HepG2 (cell line): ENCODE measurements around the gene PCBP1. TPM values are rescaled to one million over a fixed set of nuclear protein-coding genes. Genes with fewer than 3 reads are reported as not detected.

Experiments used
- ATF7-NPFF ChIP-seq: sonication (generic); formaldehyde crosslinking; IDR thresholded peaks from 2 replicates; pipeline ENCODE4 v1.8.1; 2023; ENCODE audit warnings: mild to moderate bottlenecking, low read depth, missing genetic modification reagents, moderate library complexity
- CC2D1A ChIP-seq: sonication (generic); formaldehyde crosslinking; IDR thresholded peaks from 2 replicates; pipeline ENCODE4 v1.8.1; 2023; ENCODE audit warnings: mild to moderate bottlenecking, missing genetic modification reagents
- ELK4 ChIP-seq: sonication (generic); formaldehyde crosslinking; IDR thresholded peaks from 2 replicates; pipeline ENCODE4 v1.9.0; 2021; ENCODE audit warnings: missing genetic modification reagents, borderline replicate concordance
- FOSL1 ChIP-seq: sonication (generic); formaldehyde crosslinking; IDR thresholded peaks from 2 replicates; pipeline ENCODE4 v1.9.0; 2021; ENCODE audit warnings: missing genetic modification reagents, borderline replicate concordance
- MTF2 ChIP-seq: sonication (generic); formaldehyde crosslinking; IDR thresholded peaks from 2 replicates; pipeline ENCODE4 v1.5.0; 2020; ENCODE audit warnings: missing genetic modification reagents, borderline replicate concordance
- NONO ChIP-seq, 2 experiments: fragments of 450-650 bp in 1 of 2; sonication (generic) in 1 of 2; formaldehyde crosslinking in 1 of 2; IDR thresholded peaks in 1 of 2; conservative IDR thresholded peaks in 1 of 2; 2 replicates each; pipeline versions ENCODE4 v1.6.1 to v1.8.0; 2017 to 2022; ENCODE audit warnings: mild to moderate bottlenecking in 1 of 2, missing genetic modification reagents in 1 of 2, moderate library complexity in 1 of 2
- REXO4 ChIP-seq: sonication (generic); formaldehyde crosslinking; IDR thresholded peaks from 2 replicates; pipeline ENCODE4 v1.8.0; 2022; ENCODE audit warnings: missing genetic modification reagents, mild to moderate bottlenecking, borderline replicate concordance
- SAP130 ChIP-seq: IDR thresholded peaks from 2 replicates; pipeline ENCODE4 v1.6.1; 2016; ENCODE audit warnings: low read depth
- SMAD9 ChIP-seq: sonication (generic); formaldehyde crosslinking; IDR thresholded peaks from 2 replicates; pipeline ENCODE4 v1.5.1; 2020; ENCODE audit warnings: mild to moderate bottlenecking, missing genetic modification reagents
- SRSF9 ChIP-seq: fragments of 200-400 bp; formaldehyde crosslinking; IDR thresholded peaks from 2 replicates; pipeline ENCODE4 v1.6.1; 2018; ENCODE audit warnings: borderline replicate concordance, mild to moderate bottlenecking, low read depth, low read length; ENCODE audit not compliant: insufficient read depth, poor library complexity, severe bottlenecking
- TFAP4 ChIP-seq: sonication (generic); IDR thresholded peaks from 2 replicates; pipeline ENCODE4 v1.6.1; 2016; ENCODE audit warnings: low read depth, borderline replicate concordance
- TRAFD1 ChIP-seq: sonication (generic); formaldehyde crosslinking; IDR thresholded peaks from 2 replicates; pipeline ENCODE4 v1.5.1; 2020; ENCODE audit warnings: missing genetic modification reagents, mild to moderate bottlenecking, borderline replicate concordance
- ZBTB10 ChIP-seq: sonication (generic); formaldehyde crosslinking; IDR thresholded peaks from 2 replicates; pipeline ENCODE4 v1.4.0; 2020; ENCODE audit warnings: missing genetic modification reagents, borderline replicate concordance
- ZNF326 ChIP-seq: sonication (generic); formaldehyde crosslinking; IDR thresholded peaks from 2 replicates; pipeline ENCODE4 v1.4.0; 2020; ENCODE audit warnings: missing genetic modification reagents, borderline replicate concordance
- ZNF451 ChIP-seq: sonication (generic); formaldehyde crosslinking; IDR thresholded peaks from 2 replicates; pipeline ENCODE4 v1.5.0; 2020; ENCODE audit warnings: mild to moderate bottlenecking, missing genetic modification reagents
- ZNF564 ChIP-seq: sonication (generic); formaldehyde crosslinking; IDR thresholded peaks from 2 replicates; pipeline ENCODE4 v1.8.1; 2023; ENCODE audit warnings: mild to moderate bottlenecking, missing genetic modification reagents
- ZNF572 ChIP-seq: sonication (generic); formaldehyde crosslinking; IDR thresholded peaks from 2 replicates; pipeline ENCODE4 v1.5.1; 2020; ENCODE audit warnings: mild to moderate bottlenecking, missing genetic modification reagents
- ZNF598 ChIP-seq: sonication (generic); formaldehyde crosslinking; IDR thresholded peaks from 2 replicates; pipeline ENCODE4 v1.5.1; 2020; ENCODE audit warnings: mild to moderate bottlenecking, missing genetic modification reagents, borderline replicate concordance
- ZNF720 ChIP-seq: sonication (generic); formaldehyde crosslinking; IDR thresholded peaks from 2 replicates; pipeline ENCODE4 v1.4.0; 2020; ENCODE audit warnings: missing genetic modification reagents
- ZNF761 ChIP-seq: sonication (generic); formaldehyde crosslinking; conservative IDR thresholded peaks from 2 replicates; pipeline ENCODE4 v1.4.0; 2020; ENCODE audit warnings: mild to moderate bottlenecking, missing genetic modification reagents
- polyA plus RNA-seq, 8 experiments: library from polyadenylated mRNA; depleted of rRNA in 3 of 8; stranded (reverse) in 7 of 8; unstranded in 1 of 8; fragments of >200 nt; fragmentation: Illumina TruSeq in 4 of 8; extraction: Trizol in 4 of 8; gene quantifications; 2 replicates each; pipeline versions ENCODE4 v1.2.1 to v1.2.3, GENCODE V29; 2011 to 2016; ENCODE audit warnings: low read depth in 4 of 8, missing spikeins in 1 of 8, mixed read lengths in 1 of 8; ENCODE audit not compliant: insufficient read depth in 1 of 8
- total RNA-seq, 5 experiments: library from RNA; depleted of rRNA; stranded (reverse); fragments of >200 nt; fragmentation: Illumina TruSeq; extraction: Trizol; gene quantifications; 2 replicates each; pipeline ENCODE4 v1.2.3, GENCODE V29; 2016; ENCODE audit warnings: low read depth in 1 of 5
- TF ChIP-seq, protein P1 (sequence below): sonication (generic); formaldehyde crosslinking; IDR thresholded peaks from 2 replicates; pipeline ENCODE4 v1.4.0; 2020; ENCODE audit warnings: missing genetic modification reagents
- TF ChIP-seq, protein P2 (sequence below): IDR thresholded peaks from 2 replicates; pipeline ENCODE4 v1.6.1; 2016; ENCODE audit warnings: missing genetic modification reagents, missing compliant biosample characterization

The PCBP1 gene
- total and polyA plus RNA-seq, 2 of the 13 experiments (the other 11 are each of a cell fraction or from before 2014, with no cell fraction given) = 32.0 to 137 TPM

GRCh38 chr2:70069049-70069448, 18.2 kb upstream of the PCBP1 start (continued):
- peak; percentile 83 for TF ChIP-seq TFAP4
- TF ChIP-seq ZNF572 = no peak
- TF ChIP-seq ZNF326 (CRISPR knock-in tag) = no peak
- no peak for TF ChIP-seq MTF2 (CRISPR knock-in tag)
- no peak for TF ChIP-seq CC2D1A (CRISPR knock-in tag)
- TF ChIP-seq ZNF564 (CRISPR knock-in tag) = no peak
- peak; percentile 92 for TF ChIP-seq SAP130 (CRISPR knock-in tag)
- TF ChIP-seq ZNF451 (CRISPR knock-in tag) = no peak
- TF ChIP-seq SRSF9 = no peak
- no peak for TF ChIP-seq ZNF761 (CRISPR knock-in tag)
- TF ChIP-seq ZNF720 (CRISPR knock-in tag) = no peak
- TF ChIP-seq FOSL1 (CRISPR knock-in tag) = no peak
- TF ChIP-seq REXO4 = no peak
- TF ChIP-seq TRAFD1 (CRISPR knock-in tag) = no peak
- TF ChIP-seq, protein P1, sequence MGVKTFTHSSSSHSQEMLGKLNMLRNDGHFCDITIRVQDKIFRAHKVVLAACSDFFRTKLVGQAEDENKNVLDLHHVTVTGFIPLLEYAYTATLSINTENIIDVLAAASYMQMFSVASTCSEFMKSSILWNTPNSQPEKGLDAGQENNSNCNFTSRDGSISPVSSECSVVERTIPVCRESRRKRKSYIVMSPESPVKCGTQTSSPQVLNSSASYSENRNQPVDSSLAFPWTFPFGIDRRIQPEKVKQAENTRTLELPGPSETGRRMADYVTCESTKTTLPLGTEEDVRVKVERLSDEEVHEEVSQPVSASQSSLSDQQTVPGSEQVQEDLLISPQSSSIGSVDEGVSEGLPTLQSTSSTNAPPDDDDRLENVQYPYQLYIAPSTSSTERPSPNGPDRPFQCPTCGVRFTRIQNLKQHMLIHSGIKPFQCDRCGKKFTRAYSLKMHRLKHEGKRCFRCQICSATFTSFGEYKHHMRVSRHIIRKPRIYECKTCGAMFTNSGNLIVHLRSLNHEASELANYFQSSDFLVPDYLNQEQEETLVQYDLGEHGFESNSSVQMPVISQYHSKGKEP (CRISPR knock-in tag) = no peak
- no peak for TF ChIP-seq ELK4 (CRISPR knock-in tag)
- TF ChIP-seq ATF7-NPFF (CRISPR knock-in tag) = no peak
- TF ChIP-seq, protein P2, sequence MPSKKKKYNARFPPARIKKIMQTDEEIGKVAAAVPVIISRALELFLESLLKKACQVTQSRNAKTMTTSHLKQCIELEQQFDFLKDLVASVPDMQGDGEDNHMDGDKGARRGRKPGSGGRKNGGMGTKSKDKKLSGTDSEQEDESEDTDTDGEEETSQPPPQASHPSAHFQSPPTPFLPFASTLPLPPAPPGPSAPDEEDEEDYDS (CRISPR knock-in tag) = no peak
- TF ChIP-seq SMAD9 (CRISPR knock-in tag) = no peak
- 0 out of 2 replicates have a peak, but pooled peaks have one; percentile 37 for TF ChIP-seq ZNF598 (CRISPR knock-in tag)
- no peak for TF ChIP-seq ZBTB10 (CRISPR knock-in tag)
- TF ChIP-seq NONO (IDR thresholded peaks at IDR 0.05) = no peak
- TF ChIP-seq NONO (CRISPR knock-in tag; conservative IDR thresholded peaks at IDR 0.05) = 0 out of 2 replicates have a peak, but pooled peaks have one; percentile 32
